GM23248 (cell line): ENCODE measurements around the gene MRPS22.

Experiments
- EZH2 ChIP-seq: fragments of 200-600 bp; sonication (generic); IDR thresholded peaks from 2 replicates; pipeline ENCODE4 v1.6.1; 2018; ENCODE audit warnings: antibody characterized with exemption, mild to moderate bottlenecking; ENCODE audit not compliant: insufficient read depth, poor library complexity, severe bottlenecking
- EZH2phosphoT487 ChIP-seq: fragments of 200-600 bp; sonication (generic); IDR thresholded peaks from 2 replicates; pipeline ENCODE4 v1.6.1; 2018; ENCODE audit warnings: antibody characterized with exemption, moderate library complexity, mild to moderate bottlenecking, low read depth; ENCODE audit not compliant: insufficient read depth

DNA sequence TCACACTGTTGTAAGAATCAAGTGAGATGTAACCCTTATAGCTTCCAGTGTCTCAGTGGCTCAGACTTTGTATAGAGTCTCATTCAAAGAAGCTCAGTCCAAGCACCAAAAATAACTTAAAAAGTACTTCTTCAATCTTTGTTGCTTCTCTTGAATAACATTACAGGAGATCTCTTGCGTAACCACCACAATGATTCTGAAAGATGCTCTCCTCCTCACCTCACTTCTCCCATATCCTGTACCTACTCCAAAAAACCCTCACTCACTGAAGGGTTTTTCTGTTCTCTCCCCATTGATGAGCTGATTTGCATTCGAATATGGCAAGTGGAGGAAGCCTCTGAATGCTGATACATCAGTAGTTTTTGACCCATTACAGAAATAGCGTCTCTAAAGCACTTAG, 39.4 kb upstream of the MRPS22 start:
- no peak for TF ChIP-seq EZH2
- TF ChIP-seq EZH2phosphoT487: no peak
